GM12874 (cell line): ENCODE data around the gene POLR3C.

Experiments
- CTCF ChIP-seq: IDR thresholded peaks from 2 replicates; pipeline ENCODE4 v1.5.1; 2011; ENCODE audit warnings: low read depth, mild to moderate bottlenecking, control low read depth, low read length, moderate library complexity; ENCODE audit not compliant: insufficient read depth

Gene POLR3C

GRCh38 chr1:145886816-145887215 is 62.8 kb downstream of the POLR3C start:
- no peak for TF ChIP-seq CTCF

- no peak for TF ChIP-seq CTCF
Measured at GRCh38 chr1:145887631-145888030, 63.6 kb downstream of the POLR3C start.

- TF ChIP-seq CTCF, result no peak
Measured at GRCh38 chr1:145889722-145890121, 65.7 kb downstream of the POLR3C start.

GRCh38 chr1:145891143-145891542 is 67.1 kb downstream of the POLR3C start:
- TF ChIP-seq CTCF, result no peak

GRCh38 chr1:145891587-145892485 is 67.8 kb downstream of the POLR3C start:
- TF ChIP-seq CTCF, result peak; percentile 84

- no peak for TF ChIP-seq CTCF
Measured at GRCh38 chr1:145892486-145893087, 68.6 kb downstream of the POLR3C start.

- no peak for TF ChIP-seq CTCF
Measured at GRCh38 chr1:145893306-145894055, 69.5 kb downstream of the POLR3C start.
